Uterus (tissue), 4 donors: ENCODE results near the gene PDZD8. TPM values are rescaled to one million over a fixed set of nuclear protein-coding genes. Genes with fewer than 3 reads are reported as not detected.

ENCODE experiments used
- DNase-seq, 2 donors: peaks; one replicate each; pipeline ENCODE4 v3.0.0-alpha.2; 2019 to 2020
- H3K27ac ChIP-seq, 2 donors: fragments of 200-600 bp; sonication (generic); 1 replicate in 1 of 2; 2 replicates in 1 of 2; pipeline ENCODE4 v1.5.1; 2016 to 2018
- H3K27me3 ChIP-seq, 2 donors: fragments of 200-600 bp; sonication (generic); one replicate each; pipeline ENCODE4 v1.5.1; 2018 to 2019; ENCODE audit warnings: control low read depth in 1 of 2
- H3K36me3 ChIP-seq, 2 donors: fragments of 200-600 bp; sonication (generic); one replicate each; pipeline ENCODE4 v1.5.1; 2019; ENCODE audit warnings: control low read depth in 1 of 2
- H3K4me1 ChIP-seq, 2 donors: fragments of 200-600 bp; sonication (generic); one replicate each; pipeline ENCODE4 v1.5.1; 2018 to 2019; ENCODE audit warnings: control low read depth in 1 of 2
- H3K4me3 ChIP-seq, 2 donors: fragments of 200-600 bp; sonication (generic); 1 replicate in 1 of 2; 2 replicates in 1 of 2; pipeline ENCODE4 v1.5.1; 2018 to 2019; ENCODE audit warnings: mild to moderate bottlenecking in 1 of 2
- H3K9me3 ChIP-seq, 2 donors: fragments of 200-600 bp; sonication (generic); one replicate each; pipeline ENCODE4 v1.5.1; 2019; ENCODE audit warnings: control low read depth in 1 of 2
- POLR2A ChIP-seq, 2 donors: fragments of 450-650 bp; IDR thresholded peaks; one replicate each; pipeline ENCODE4 v1.6.1; 2016; ENCODE audit warnings: antibody characterized with exemption in 2 of 2, mild to moderate bottlenecking in 1 of 2, moderate library complexity in 1 of 2
- intact Hi-C: fragments of 100-400 bp; cut with DNase I; formaldehyde crosslinking; loops from one replicate; pipeline ENCODE4 v1.15.1; 2023; ENCODE audit warnings: low total_unique reads
- total RNA-seq, 4 donors: library from RNA; depleted of rRNA in 3 of 4; stranded (reverse); fragments of >200 nt in 3 of 4; gene quantifications; one replicate each; pipeline versions ENCODE4 v1.1.0 to v1.2.4, GENCODE V29; 2014 to 2023
- TF ChIP-seq, protein P1 (sequence below), 4 experiments: fragments of 200-600 bp in 2 of 4; fragments of 450-650 bp in 2 of 4; sonication (generic) in 2 of 4; IDR thresholded peaks; one replicate each; pipeline ENCODE4 v1.5.1; 2016 to 2019; ENCODE audit warnings: antibody characterized with exemption in 4 of 4, mild to moderate bottlenecking in 2 of 4, moderate library complexity in 1 of 4
- donor health status: DM: yes; HTN: yes; CAD: no.

Gene PDZD8
- total RNA-seq, 4 donors from 2014 or later = 13.8 to 44.1 (median 35.6) TPM

DNA sequence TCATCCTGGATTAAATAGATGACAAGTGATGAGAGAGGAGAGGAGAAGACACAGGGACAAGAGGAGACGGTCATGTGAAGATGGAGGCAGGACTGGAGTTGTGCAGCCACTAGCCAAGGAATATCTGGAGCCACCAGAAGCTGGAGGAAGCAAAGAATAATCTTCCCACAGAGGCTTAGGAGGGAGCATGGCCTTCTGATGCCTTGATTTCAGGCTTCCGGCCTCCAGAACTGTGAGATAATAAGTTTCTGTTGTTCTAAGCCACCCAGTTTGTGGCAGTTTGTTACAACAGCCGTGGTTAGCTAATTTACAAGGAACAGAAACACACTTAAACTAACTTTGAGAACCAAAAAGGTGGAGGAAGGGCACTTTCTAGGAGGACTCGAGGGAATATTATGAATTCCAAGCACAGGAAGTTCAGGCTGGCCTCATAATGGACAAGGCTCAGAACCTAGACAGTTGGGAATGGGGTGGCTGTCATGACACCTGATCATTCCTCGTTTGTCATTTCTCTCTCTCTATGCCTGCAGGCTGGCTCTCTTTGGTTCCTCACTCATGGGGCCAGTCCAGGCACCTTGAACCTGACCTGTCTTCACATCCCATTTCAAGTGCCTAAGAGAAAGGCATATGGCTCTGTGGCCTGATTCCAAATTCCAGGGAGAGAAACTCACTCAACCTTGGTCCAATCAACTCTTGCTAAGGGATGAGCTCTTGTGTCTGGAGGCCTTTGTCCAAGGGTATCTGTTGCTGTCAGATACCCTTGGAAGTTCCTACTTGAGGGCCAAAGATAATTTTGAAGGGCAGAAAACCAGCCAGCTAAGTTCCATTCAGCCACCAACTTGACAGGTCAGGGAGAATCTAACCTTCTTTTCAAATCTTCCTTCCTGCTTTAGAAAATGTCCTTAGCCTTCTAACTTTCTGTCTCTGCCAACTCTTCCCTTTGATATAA lies 33.5 kb upstream of the PDZD8 start:
- intact Hi-C loops = no loop called here

DNA sequence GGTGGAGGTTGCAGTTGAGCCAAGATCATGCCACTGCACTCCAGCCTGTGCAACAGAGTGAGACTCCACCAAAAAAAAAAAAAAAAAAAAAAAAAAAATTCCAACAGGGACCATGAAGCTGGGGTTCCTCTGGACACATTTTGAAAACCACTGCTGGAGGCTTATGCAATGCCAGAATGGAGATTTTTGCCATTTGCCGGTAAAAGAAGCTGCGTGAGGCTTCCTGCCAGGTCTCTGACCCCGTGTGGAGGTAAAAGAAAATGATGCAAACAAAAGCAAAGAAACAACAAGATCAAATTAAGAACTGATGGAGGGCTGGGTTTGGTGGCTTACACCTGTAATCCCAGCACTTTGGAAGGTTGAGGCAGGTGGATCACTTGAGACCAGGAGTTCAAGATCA lies 30.5 kb upstream of the PDZD8 start:
- Histone ChIP-seq H3K4me3 (no peak overlapping the region), H3K27me3 (no peaks in the 10 kb centered on the region), H3K27ac (no peak overlapping the region), H3K36me3 (no peaks in the 10 kb centered on the region), H3K9me3 (no peaks in the 10 kb centered on the region), H3K4me1 (no peaks in the 10 kb centered on the region)
- no peak for DNase-seq
- TF ChIP-seq, protein P1, sequence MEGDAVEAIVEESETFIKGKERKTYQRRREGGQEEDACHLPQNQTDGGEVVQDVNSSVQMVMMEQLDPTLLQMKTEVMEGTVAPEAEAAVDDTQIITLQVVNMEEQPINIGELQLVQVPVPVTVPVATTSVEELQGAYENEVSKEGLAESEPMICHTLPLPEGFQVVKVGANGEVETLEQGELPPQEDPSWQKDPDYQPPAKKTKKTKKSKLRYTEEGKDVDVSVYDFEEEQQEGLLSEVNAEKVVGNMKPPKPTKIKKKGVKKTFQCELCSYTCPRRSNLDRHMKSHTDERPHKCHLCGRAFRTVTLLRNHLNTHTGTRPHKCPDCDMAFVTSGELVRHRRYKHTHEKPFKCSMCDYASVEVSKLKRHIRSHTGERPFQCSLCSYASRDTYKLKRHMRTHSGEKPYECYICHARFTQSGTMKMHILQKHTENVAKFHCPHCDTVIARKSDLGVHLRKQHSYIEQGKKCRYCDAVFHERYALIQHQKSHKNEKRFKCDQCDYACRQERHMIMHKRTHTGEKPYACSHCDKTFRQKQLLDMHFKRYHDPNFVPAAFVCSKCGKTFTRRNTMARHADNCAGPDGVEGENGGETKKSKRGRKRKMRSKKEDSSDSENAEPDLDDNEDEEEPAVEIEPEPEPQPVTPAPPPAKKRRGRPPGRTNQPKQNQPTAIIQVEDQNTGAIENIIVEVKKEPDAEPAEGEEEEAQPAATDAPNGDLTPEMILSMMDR (IDR thresholded peaks at IDR 0.05) = no peak
- TF ChIP-seq POLR2A (IDR thresholded peaks at IDR 0.05) = no peak
- intact Hi-C loops = no loop called here

More for the DNA sequence above, 33.5 kb upstream of the PDZD8 start:
- TF ChIP-seq POLR2A (IDR thresholded peaks at IDR 0.05) = no peak
- TF ChIP-seq, protein P1 (IDR thresholded peaks at IDR 0.05) = no peak
- no peaks in the 10 kb centered on the region for H3K4me1 ChIP-seq
- DNase-seq = no peak
- no peaks in the 10 kb centered on the region for H3K9me3 ChIP-seq
- H3K4me3 ChIP-seq = no peak overlapping the region
- H3K36me3 ChIP-seq = no peaks in the 10 kb centered on the region
- H3K27me3 ChIP-seq = no peaks in the 10 kb centered on the region
- H3K27ac ChIP-seq = no peak overlapping the region

- TF ChIP-seq, protein P1 (IDR thresholded peaks at IDR 0.05) = no peak
- TF ChIP-seq POLR2A (IDR thresholded peaks at IDR 0.05) = no peak
- no peak for DNase-seq
- no peak overlapping the region for H3K4me3 ChIP-seq
- H3K27ac ChIP-seq = no peak overlapping the region
- no peaks in the 10 kb centered on the region for H3K36me3 ChIP-seq
- intact Hi-C loops = no loop called here
- H3K27me3 ChIP-seq = no peaks in the 10 kb centered on the region
- H3K4me1 ChIP-seq = no peaks in the 10 kb centered on the region
- H3K9me3 ChIP-seq = no peaks in the 10 kb centered on the region
Observed at GRCh38 chr10:117400329-117400728, 25.1 kb upstream of the PDZD8 start.

- Histone ChIP-seq H3K36me3 (no peaks in the 10 kb centered on the region), H3K4me3 (no peak overlapping the region), H3K9me3 (no peaks in the 10 kb centered on the region), H3K4me1 (no peaks in the 10 kb centered on the region), H3K27ac (no peak overlapping the region), H3K27me3 (no peaks in the 10 kb centered on the region)
- intact Hi-C loops = no loop called here
- TF ChIP-seq POLR2A (IDR thresholded peaks at IDR 0.05) = no peak
- TF ChIP-seq, protein P1 (IDR thresholded peaks at IDR 0.05) = no peak
- no peak for DNase-seq
Observed at GRCh38 chr10:117399341-117400196, 24.3 kb upstream of the PDZD8 start.
